NCI-H82 treated with DMSO at 0.1 percent for 48 hours (cell line): ENCODE measurements around the gene URGCP.
"Not testable (repeated sequence)": the region's sequence is repeated elsewhere in the genome, so short reads cannot be mapped to it uniquely, and the experiment has no call there.

Source experiments
- DNase-seq: peaks from one replicate; lab custom pipeline; 2025; ENCODE audit not compliant: unreplicated experiment; lab: John Stamatoyannopoulos, UW

URGCP gene

GRCh38 chr7:43843296-43843695, 63.1 kb downstream of the URGCP start:
- DNase-seq, result no peak

GRCh38 chr7:43838201-43838658, 68.2 kb downstream of the URGCP start:
- DNase-seq, result no peak

GRCh38 chr7:43834463-43835251, 71.7 kb downstream of the URGCP start:
- DNase-seq, result no peak

- DNase-seq, result not testable (repeated sequence)
These were observed 75.5 kb downstream of the URGCP start for GRCh38 chr7:43830917-43831316.
